ENCODE data around the gene ZNF621. TPM values are rescaled to one million over a fixed set of nuclear protein-coding genes. Genes with fewer than 3 reads are reported as not detected.

Gene ZNF621
- total and polyA plus RNA-seq, 2 of the 8 experiments (the other 6 are each of a cell fraction or from before 2014, with no cell fraction given) = 10.9 to 15.4 TPM

DNA sequence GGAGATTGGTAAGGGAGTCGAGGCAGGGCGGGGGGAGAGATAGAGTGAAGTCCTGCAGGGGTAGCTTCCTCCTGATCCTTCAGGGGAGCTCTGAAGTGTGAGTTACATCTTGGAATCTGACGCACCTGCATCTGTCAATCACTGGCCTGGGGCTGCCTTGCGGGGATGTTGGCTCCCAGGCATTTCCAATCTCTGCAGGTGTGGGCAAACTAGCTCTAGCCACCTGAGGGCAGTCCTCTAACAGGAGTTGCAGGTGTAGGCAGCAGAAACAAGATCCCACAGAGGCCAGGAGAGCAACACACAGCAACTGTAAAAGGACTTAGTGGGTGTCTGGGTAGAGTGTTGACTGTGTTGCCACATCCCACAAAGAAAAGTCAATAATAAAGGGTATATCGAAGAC lies 63.6 kb downstream of the ZNF621 start:
- ChIA-PET POLR2A (ENCODE audit: partially characterized antibody) (no interaction called here), CTCF (ENCODE audit: partially characterized antibody) (interaction anchor here (0.6 to 3.1 kb wide), 10 partner anchors 8 to 649 kb away, joined by 3 to 10 read pairs (median 3); no protein-coding TSS in a partner anchor)
- H3K23me2 ChIP-seq (ENCODE audit: low read depth, low read length) = no peaks in the 10 kb centered on the region
- no peak overlapping the region for H3K9ac ChIP-seq (replicated peaks in 1 of 4; ENCODE audit: extremely low read depth in 1 of 4, low read depth in 3 of 4, low read length in 3 of 4)
- no peaks in the 10 kb centered on the region for H3K27me3 ChIP-seq (replicated peaks in 1 of 4; ENCODE audit: control insufficient read depth in 3 of 4, extremely low read depth in 1 of 4, insufficient read depth in 3 of 4, low read length in 3 of 4)
- no peak overlapping the region for H4K8ac ChIP-seq (ENCODE audit: extremely low read depth, insufficient read depth, low read length)
- H2BK20ac ChIP-seq (ENCODE audit: low read length) = no peak overlapping the region
- no peak overlapping the region for H2BK120ac ChIP-seq (replicated peaks; ENCODE audit: low read depth, low read length)
- no peak overlapping the region for H4K5ac ChIP-seq (ENCODE audit: insufficient read length, low read depth, low read length)
- H3K79me1 ChIP-seq (ENCODE audit: low read depth, low read length) = no peaks in the 10 kb centered on the region
- H2BK5ac ChIP-seq (ENCODE audit: low read depth, low read length) = no peak overlapping the region
- H4K20me1 ChIP-seq (replicated peaks in 1 of 2; ENCODE audit: control insufficient read depth in 1 of 2, insufficient read depth in 2 of 2, low read length in 2 of 2) = no peaks in the 10 kb centered on the region
- H3K36me3 ChIP-seq (ENCODE audit: control insufficient read depth in 2 of 4, insufficient read depth in 4 of 4, low read length in 3 of 4) = no peaks in the 10 kb centered on the region
- no peak overlapping the region for H2AK5ac ChIP-seq (ENCODE audit: low read depth, low read length)
- no peak overlapping the region for H3K4me2 ChIP-seq (ENCODE audit: insufficient read depth in 1 of 2, low read depth in 2 of 2, low read length in 2 of 2)
- no peak overlapping the region for H3K56ac ChIP-seq (replicated peaks; ENCODE audit: insufficient read length, low read depth, low read length)
- H3K27ac ChIP-seq (ENCODE audit: low read depth, low read length) = no peak overlapping the region
- no peak overlapping the region for H3K23ac ChIP-seq (ENCODE audit: insufficient read length)
- no peak overlapping the region for H2BK12ac ChIP-seq (ENCODE audit: low read depth, low read length)
- H3K4ac ChIP-seq (replicated peaks; ENCODE audit: insufficient read length, low read depth, low read length) = no peak overlapping the region
- no peak overlapping the region for H3K4me3 ChIP-seq (ENCODE audit: extremely low read depth in 1 of 4, insufficient read depth in 2 of 4, low read depth in 3 of 4, low read length in 4 of 4)
- H2AFZ ChIP-seq (ENCODE audit: low read length) = no peak overlapping the region
- no peak overlapping the region for H4K91ac ChIP-seq (replicated peaks; ENCODE audit: insufficient read length, low read length)
- DNase-seq (ENCODE audit: low read depth in 1 of 2, low spot score in 2 of 2) = no peak
- WGBS, 2 experiments (ENCODE audit: extremely low coverage in 1 of 2, insufficient coverage in 1 of 2, insufficient read length in 1 of 2, insufficient replicate concordance in 2 of 2, low coverage in 1 of 2, low lambda C conversion rate in 2 of 2, missing lambda C conversion rate in 1 of 2) = 75% methylated on average over 5 of the region's 5 CpGs; no CpG with 5 or more reads in 1 of the 2 experiments
- H2BK15ac ChIP-seq (ENCODE audit: low read length) = no peak overlapping the region
- TF ChIP-seq TCF12 (IDR thresholded peaks at IDR 0.05; ENCODE audit: low read depth, low read length) (no peak), CTCF (IDR thresholded peaks at IDR 0.05; ENCODE audit: control extremely low read depth in 1 of 3, insufficient read depth in 1 of 3, low read depth in 1 of 3, low read length in 3 of 3) (peak; percentile 60 to 74 (median 72)), RAD21 (IDR thresholded peaks at IDR 0.05 in 1 of 2, conservative IDR thresholded peaks at IDR 0.05 in 1 of 2; ENCODE audit: low read depth in 2 of 2, low read length in 2 of 2) (peak; percentile 92 to 93), MAX (IDR thresholded peaks at IDR 0.05) (no peak), SP1 (IDR thresholded peaks at IDR 0.05; ENCODE audit: low read depth, low read length) (no peak)
- peak; percentile 71 for FAIRE-seq
- peaks cover 0 to 14% (median 6%) of the 10 kb centered on the region in 4 experiments; a peak in 6 of 7 replicates for H3K4me1 ChIP-seq (replicated peaks in 1 of 4; ENCODE audit: control insufficient read depth in 3 of 4, insufficient read depth in 4 of 4, low read length in 3 of 4)
- H3K79me2 ChIP-seq (ENCODE audit: control insufficient read depth in 1 of 2, insufficient read depth in 2 of 2, low read length in 2 of 2) = no peaks in the 10 kb centered on the region
- H3K9me3 ChIP-seq (ENCODE audit: insufficient read depth in 2 of 2, low read depth in 1 of 2, low read length in 1 of 2) = no peaks in the 10 kb centered on the region
- H3K14ac ChIP-seq (ENCODE audit: insufficient read length) = no peak overlapping the region
- no peak overlapping the region for H3K18ac ChIP-seq (ENCODE audit: extremely low read depth, low read length)

Measured in H1 (cell line).